CD4-positive, alpha-beta T cell treated with Interleukin-6 at 100 ng/mL for 8 hours (primary cell): ENCODE results near the gene BID.

Experiments
- DNase-seq: peaks from one replicate; pipeline ENCODE4 v3.0.0-alpha.2; 2020; ENCODE audit warnings: mixed read lengths, low spot score

BID gene

DNA sequence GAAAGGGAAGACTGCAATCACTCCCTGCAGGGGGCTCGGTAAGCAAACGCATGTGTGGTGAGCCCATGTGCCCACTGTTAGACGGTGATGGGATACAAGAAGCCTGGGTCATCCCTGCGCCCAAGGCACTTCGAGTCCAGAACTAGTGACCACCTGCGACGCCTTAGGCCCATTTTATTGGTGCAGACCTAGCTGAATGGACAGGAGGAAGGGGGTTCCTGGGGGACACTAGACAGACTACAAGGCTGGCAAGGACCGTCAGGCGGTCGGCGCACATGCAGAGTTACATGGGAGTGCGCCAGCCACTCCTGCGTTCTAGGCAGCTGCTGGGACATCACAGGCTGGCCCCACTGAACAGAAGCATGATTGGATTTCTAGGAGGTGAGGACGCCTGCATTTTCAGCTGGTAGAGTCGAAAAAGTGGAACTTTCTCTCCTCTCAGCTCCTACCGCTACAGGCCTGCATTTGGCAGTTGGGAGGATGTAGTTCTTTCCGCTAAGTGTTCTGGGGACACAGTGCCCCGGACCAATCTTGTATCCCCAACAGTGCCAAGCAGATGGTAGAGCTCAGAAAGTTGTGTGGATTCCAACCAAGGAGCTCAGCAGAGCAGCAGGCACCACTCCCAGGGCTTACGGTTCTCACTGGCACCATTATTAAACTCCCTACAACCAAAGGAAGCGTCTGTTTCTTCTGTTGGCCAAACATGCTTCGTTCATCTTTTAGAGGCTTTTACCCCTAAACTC is 35.7 kb downstream of the BID start:
- no peak for DNase-seq

DNA sequence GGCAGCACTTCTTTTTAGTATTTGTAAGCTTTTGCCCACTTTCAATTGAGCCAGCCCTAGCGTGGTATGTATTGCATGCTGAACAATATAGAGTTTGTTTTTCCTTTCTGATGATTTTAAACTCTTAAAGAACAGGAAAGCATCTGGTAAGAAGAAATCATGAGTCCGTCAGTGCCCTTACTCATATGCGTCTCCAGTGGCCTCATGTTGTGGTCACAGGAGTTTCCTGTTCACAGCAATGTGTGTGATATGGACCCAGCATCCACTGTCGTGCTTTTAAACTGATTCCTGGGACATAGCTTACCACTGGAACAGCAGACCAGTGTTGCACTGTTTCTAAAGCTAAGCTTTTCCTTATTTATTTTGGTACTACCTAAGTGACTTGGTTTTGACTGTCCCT is 40.1 kb downstream of the BID start:
- DNase-seq, result no peak

DNA sequence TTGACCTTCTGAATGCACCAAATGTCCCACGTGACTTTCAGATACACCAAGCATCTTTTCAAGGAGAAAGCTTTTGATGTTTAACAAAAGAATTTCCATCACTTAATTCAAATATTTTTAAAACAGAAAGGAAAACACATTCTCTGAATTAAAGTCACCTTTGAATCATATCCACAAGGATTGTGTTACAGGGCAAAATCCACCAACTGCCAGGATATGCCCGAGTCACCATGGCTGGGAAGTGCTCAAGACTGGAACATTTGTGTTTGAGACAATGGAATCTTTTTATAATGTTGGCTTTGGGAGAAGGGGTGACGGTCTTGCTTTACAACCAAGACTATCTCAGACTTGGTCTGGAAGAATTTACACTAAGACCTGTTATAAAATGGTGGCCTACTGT is 40.8 kb downstream of the BID start:
- DNase-seq, result no peak

DNA sequence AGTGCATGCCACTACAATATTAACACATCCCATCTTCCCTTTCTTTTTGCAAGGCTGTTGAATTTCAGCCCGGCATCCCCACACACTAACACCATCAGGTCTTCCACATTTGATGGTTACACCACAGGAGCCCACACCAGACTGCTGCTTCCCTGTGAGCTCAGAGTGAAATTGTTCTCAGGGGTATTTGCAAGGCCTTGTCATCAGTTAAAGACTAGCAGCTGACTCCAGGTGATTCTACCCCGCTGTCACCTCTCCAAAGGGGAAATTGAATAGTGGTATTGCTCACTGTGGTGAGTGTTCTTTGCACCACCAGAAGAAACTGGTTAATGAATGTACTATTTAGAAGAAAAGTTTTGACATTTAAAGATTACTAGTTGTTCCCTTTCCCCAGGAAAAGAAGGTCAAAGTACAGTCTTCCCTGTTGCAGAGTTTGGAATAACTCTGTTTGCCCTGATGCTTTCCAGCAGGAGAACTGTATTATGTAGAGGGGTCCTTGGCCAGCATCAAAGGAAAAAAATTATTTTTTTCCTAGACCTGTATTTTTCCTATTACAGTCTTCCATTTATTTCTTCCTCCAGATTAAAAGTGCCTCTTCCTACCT is 41.9 kb downstream of the BID start:
- no peak for DNase-seq

- no peak for DNase-seq
Measured at GRCh38 chr22:17729561-17729960, 44.7 kb downstream of the BID start.

DNA sequence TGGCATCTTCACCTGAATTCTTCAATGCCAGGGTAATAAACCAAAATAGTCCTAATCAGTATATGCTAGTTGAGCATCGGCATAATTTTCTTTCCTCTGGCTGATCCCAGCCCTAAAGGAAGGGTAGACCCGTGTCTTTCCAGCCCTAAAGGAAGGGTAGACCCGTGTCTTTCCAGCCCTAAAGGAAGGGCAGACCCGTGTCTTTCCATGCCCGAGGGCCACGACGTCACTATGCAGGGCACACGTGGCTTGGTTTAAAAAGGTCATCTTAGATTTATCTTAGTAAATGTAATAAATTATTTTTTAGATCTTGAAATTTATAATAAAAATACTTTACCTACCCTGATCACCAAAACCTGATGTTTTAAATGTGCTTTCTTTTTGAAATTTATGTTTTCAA is 45.5 kb downstream of the BID start:
- DNase-seq, result no peak

- no peak for DNase-seq
Measured at GRCh38 chr22:17726928-17727897, 47.1 kb downstream of the BID start.

DNA sequence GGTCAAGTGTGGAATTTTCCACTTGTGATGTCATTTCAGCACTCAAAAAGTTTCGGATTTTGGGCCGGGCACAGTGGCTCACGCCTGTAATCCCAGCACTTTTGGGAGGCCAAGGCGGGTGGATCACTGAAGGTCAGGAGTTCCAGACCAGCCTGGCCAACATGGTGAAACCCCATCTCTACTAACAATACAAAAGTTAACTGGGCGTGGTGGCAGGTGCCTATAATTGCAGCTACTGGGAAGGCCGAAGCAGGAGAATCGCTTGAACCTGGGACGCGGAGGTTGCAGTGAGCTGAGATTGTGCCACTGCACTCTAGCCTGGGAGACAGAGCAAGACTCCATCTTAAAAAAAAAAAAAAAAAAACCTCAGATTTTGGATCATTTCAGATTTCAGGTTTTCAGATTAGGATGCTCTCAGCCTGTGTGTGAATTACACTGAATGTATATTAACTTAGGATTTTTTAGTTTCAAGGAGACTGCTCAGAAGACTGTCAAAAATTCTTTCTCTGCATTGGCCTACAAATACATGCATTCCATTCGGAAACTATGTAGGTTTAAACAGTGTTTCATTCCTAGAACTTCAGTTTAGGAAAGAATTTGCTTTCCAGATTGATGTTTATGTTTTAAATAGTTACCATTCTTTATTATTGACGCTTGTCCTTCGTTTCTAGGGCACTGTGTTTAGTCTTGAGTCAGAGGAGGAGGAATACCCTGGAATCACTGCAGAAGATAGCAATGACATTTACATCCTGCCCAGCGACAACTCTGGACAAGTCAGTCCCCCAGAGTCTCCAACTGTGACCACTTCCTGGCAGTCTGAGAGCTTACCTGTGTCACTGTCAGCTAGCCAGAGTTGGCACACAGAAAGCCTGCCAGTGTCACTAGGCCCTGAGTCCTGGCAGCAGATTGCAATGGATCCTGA is 48.0 kb downstream of the BID start:
- no peak for DNase-seq

GRCh38 chr22:17725500-17725796 is 48.8 kb downstream of the BID start:
- DNase-seq, result no peak

DNA sequence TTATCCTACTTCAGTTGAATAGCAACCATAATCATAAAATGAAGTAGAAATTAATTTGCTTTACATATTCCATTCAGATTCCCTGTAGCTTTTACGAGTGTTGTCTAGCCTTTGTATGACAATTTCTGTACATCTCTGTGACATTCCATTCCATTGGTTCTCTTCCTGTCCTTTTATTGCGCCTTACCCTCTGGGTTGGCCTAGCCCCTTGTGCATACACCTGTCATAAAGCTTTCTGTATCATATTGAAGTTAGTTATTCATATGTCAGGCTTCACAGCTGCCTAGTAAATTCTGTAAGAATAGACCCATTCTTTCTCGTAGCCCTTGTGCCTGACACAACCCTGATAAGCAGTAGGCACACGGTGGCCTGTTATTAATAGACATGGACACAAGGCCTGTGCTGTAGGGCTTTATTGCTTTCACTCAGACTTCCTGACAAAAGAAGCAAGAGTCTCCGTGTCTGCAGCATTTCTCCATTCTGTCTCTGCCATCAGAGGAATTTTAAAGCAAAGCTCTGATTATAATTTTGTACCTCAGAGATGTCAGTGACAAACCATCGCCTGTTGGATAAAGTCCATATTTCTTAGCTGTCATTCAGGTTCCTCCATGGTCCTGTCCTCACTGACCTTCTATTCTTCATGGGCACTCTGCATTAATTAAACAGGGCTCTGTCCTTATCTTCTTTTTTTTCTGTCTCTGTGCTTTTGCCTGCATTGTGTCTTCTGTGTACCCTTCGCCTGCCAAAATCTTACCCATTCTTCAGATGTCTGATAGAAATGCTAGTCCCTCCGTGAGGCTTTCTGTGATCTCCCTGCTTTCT is 49.4 kb downstream of the BID start:
- DNase-seq, result no peak

GRCh38 chr22:17724241-17724640 is 50.0 kb downstream of the BID start:
- DNase-seq, result no peak

DNA sequence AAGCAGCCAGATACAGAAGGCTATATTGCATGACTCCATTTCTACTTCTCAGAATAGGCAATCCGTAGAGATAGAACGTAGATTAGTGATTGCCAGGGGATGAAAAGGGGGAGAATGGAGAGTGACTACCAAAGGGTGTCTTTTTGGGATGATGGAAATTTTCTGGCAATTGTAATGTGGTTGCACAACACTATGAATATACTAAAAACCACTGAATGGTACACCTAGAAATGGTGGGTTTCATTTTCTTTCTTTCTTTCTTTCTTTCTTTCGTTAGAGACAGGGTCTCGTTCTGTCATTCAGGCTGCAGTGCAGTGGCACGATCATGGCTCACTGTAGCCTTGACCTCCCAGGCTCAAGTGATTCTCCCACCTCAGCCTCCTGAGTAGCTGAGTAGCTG is 54.4 kb downstream of the BID start:
- DNase-seq, result no peak

DNA sequence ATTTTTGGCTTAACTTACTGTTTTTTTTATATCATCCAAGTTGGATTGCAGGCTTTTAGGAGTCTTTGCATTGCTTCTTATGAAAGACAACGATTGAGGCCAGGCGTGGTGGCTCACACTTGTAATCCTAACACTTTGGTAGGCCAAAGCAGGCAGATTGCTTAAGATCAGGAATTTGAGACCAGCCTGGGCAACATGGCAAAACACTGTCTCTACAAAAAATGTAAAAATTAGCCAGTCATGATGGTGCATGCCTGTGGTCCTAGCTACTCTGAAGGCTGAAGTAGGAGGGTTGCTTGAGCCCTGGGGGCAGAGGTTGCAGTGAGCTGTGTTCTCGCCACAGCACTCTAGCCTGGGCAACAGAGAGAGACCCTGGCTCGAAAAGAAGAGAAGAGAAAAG is 56.6 kb downstream of the BID start:
- DNase-seq, result no peak

GRCh38 chr22:17716529-17716928 is 57.7 kb downstream of the BID start:
- DNase-seq, result no peak

DNA sequence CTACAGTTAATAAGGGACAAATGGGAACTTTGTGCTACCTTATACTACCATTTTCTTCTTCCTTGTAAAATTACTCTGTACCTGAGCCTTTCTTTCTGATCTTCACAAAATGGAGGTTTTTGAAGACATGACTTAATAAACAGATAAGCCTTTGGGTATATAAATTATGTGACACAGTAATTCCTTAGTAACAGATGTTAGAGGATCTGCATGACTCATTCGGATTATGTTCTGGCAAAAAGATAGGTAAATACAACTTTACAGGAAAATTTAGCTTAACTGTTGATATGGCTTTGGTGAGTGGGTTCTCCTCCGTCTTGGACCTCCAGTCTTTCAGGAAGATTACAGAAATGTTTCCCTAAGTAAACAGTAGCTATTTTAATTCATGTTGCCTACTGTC is 61.8 kb downstream of the BID start:
- DNase-seq, result no peak

DNA sequence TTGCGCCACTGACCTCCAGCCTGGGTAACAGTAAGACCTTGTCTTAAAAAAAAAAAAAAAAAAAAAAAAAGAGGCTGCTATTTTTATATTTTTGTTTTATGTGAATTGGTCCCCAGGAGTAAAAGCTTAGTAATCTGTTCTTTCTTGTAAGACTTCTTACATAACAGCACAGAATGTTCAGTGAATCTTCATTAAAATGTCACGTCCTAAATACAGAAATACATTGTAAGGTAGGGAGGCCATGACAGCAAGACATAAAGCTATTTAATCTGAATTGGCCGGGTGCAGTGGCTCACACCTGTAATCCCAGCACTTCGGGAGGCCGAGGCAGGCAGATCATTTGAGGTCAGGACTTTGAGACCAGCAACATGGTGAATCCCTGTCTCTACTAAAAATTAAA is 64.2 kb downstream of the BID start:
- DNase-seq, result no peak

GRCh38 chr22:17707526-17707925 is 66.7 kb downstream of the BID start:
- DNase-seq, result no peak

- no peak for DNase-seq
Measured at GRCh38 chr22:17706947-17707346, 67.3 kb downstream of the BID start.

DNA sequence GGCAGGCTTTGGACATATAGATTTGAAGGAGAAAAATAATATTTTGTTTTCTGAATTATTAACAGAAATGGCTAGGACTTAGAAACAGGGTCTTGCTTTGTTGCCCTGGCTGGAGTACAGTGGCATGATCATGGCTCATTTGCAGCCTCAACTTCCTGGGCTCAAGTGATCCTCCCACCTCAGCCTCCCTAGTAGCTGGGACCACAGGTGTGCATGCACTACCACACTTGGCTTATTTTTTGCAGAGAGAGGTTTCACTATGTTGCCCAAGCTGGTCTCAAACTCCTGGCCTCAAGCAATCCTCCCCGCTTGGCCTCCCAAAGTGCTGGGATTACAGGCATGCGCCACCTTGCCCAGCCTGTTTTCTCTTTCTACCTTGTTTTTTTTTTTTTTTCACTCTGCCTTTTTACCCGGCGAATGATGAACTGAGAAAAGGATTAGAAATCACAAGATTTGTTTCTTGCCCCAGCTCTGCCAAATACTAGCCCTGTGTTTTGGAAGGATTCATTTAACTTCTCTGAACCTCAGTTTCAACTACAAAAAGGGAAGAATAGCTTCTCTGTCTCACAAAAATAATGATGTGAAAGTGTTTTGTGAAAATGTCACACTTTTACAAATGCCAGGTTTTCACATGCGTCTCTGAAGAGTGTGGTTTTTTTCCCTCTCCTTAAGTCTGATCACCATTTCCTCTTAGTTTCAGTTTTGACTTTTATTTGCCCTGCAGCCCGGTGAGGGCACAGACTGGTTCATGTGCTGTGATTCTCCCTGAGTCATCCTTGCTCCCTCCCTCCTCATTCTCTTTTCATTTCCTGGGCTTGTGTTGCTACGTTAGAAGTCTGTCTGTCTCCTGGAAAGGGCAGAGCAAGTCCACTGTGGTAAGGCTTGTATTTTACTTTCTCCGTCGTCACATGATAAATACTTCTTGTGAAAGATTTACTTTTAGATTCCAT is 68.0 kb downstream of the BID start:
- peak; percentile 19 for DNase-seq

DNA sequence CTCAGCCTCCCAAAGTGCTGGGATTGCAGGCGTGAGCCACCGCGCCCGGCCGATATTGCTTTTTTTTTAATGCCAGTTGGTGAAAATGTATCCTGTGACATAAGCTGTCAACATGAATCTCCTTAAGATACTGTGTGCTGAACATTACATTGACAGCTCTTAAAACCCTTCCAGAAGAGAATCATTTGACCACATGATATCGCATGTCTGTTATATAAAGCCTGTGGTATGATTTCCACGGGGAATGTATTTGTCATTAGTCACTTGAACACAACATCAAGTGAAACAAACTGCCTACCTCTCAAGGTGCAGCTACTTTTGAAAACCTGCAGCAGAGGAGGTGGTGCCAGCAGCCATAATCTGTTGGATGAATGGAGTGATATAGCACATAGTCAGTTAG is 68.7 kb downstream of the BID start:
- DNase-seq, result no peak
